HG03196 (cell line): ENCODE results near the gene RNASEH2B.

Experiments used
- ATAC-seq: cut with Tn5 transposase; IDR thresholded peaks from one replicate; pipeline ENCODE4 v1.9.1; 2021; ENCODE audit not compliant: unreplicated experiment

The RNASEH2B gene

GRCh38 chr13:50909605-50910484 lies at the start of gene RNASEH2B:
Gene RNASEH2B (plus strand): TSS chr13:50909791. CDS start chr13:50910077, 286 bp downstream.
- ATAC-seq, result peak; percentile 64

GRCh38 chr13:50864492-50864891 lies 45.1 kb upstream of the RNASEH2B start:
- no peak for ATAC-seq

GRCh38 chr13:50866817-50867636 lies 42.6 kb upstream of the RNASEH2B start:
- ATAC-seq, result no peak

GRCh38 chr13:50867637-50867945 lies 42.0 kb upstream of the RNASEH2B start:
- no peak for ATAC-seq

- ATAC-seq, result no peak
Observed at GRCh38 chr13:50871405-50871804, 38.2 kb upstream of the RNASEH2B start.

- ATAC-seq, result no peak
Observed at GRCh38 chr13:50873467-50873866, 36.1 kb upstream of the RNASEH2B start.

GRCh38 chr13:50873991-50874390 lies 35.6 kb upstream of the RNASEH2B start:
- no peak for ATAC-seq

- ATAC-seq, result no peak
Observed at GRCh38 chr13:50882816-50883435, 26.7 kb upstream of the RNASEH2B start.

GRCh38 chr13:50883728-50884127 lies 25.9 kb upstream of the RNASEH2B start:
- ATAC-seq, result no peak

- no peak for ATAC-seq
Observed at GRCh38 chr13:50884265-50884664, 25.3 kb upstream of the RNASEH2B start.

- ATAC-seq, result no peak
Observed at GRCh38 chr13:50887151-50887550, 22.4 kb upstream of the RNASEH2B start.

- no peak for ATAC-seq
Observed at GRCh38 chr13:50888362-50888761, 21.2 kb upstream of the RNASEH2B start.

- ATAC-seq, result no peak
Observed at GRCh38 chr13:50889317-50889716, 20.3 kb upstream of the RNASEH2B start.

- no peak for ATAC-seq
Observed at GRCh38 chr13:50891206-50891605, 18.4 kb upstream of the RNASEH2B start.

GRCh38 chr13:50892210-50892944 lies 17.2 kb upstream of the RNASEH2B start:
- ATAC-seq, result no peak

- ATAC-seq, result peak; percentile 84
Observed at GRCh38 chr13:50893211-50893852, 16.3 kb upstream of the RNASEH2B start.

- ATAC-seq, result no peak
Observed at GRCh38 chr13:50894012-50894411, 15.6 kb upstream of the RNASEH2B start.

- ATAC-seq, result no peak
Observed at GRCh38 chr13:50894504-50894903, 15.1 kb upstream of the RNASEH2B start.

GRCh38 chr13:50898338-50898737 lies 11.3 kb upstream of the RNASEH2B start:
- no peak for ATAC-seq

GRCh38 chr13:50901701-50902100 lies 7.9 kb upstream of the RNASEH2B start:
- no peak for ATAC-seq
